ENCODE results near the gene NKX6-2.

DNA sequence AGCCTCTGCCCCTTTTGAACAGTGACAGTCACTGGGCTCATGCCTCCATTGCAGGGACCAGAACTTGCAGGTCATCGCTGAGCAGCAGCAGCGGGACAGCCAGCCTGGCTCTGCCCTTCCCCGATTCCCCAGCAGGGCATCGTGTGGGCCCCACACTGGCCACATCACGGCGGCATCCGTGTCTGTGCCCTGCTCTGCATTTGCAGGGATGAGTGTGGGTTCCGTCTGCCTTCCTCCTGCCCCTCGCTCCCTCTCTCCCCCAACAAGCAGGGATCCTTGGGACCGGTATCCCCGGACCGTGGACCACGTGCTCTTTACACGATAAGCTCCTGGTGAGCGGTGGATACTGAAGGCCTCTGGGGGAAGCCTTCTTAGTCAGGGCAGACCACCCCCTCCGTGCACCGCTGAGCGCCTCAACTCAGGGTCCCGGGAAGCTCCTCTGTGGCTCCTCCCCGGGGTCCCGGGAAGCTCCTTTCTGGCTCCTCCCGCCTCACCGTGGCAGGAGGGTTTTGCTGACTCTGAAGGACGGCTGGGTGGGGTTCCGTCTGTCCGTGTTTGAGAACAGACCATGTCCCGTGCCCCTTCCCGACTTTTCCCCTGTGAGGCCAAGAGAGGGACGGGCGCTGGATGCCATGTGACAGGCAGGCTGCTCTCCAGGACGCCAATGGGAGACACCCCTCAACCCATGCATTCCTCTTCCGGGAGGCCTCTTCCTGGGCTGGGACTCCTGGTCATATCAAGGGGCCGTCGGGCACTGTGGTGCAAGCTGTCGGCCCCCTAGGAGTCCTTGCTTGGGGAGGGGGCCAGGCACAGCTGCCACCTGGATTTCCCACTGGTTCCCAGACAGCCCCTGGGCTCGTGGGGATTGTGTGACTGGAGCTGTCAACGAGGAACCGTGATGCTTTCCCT lies 23.5 kb upstream of the NKX6-2 start:
- no peak for TF ChIP-seq CTCF (IDR thresholded peaks at IDR 0.05; ENCODE audit: poor library complexity)
- no peak for TF ChIP-seq EZH2 (IDR thresholded peaks at IDR 0.05; ENCODE audit: borderline replicate concordance)
